GM12872 (cell line): Measurements from ENCODE around the gene ARHGEF9.

Experiments
- TF ChIP-seq, protein P1 (sequence below): IDR thresholded peaks from 3 replicates; pipeline ENCODE4 v1.5.1; 2011; ENCODE audit warnings: low read depth, mild to moderate bottlenecking, low read length, moderate library complexity; ENCODE audit not compliant: insufficient read depth

Gene ARHGEF9

DNA sequence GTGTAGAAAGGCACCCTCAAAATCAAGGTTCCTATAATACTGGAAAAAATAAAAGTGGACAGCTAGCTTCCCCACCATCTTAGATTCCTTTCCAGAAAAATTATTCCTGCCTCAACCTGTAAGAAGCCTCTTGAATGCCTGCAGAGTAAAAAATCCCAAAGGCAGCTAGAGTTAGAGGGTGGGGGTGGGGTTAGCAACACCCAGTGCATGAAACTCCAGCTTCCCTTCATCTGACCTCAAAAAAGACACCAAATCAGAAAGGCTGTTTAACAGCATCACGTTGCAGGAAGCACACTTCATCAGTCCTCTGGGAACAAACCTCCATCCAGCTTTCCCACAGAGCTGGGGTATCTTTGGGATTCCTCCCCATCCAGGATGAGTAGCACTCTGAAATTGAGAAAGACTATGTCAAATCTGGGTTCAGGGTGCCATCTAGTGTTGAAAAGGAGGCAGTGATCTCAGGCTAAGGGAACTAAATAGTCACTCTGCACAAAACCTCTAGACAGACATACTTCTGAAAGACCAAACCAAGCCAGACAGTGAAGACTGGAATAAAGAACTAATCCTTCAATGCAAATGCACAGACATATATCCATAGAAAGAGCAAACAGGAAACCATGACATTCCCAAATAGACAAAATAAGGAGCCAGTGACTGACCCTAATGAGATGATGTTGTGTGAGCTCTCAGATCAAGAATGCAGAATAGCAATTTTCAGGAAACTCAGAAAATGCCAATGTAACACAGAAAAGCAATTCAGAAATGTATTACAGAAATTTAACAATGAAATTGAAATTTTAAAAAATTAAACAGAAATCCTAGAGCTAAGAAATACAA lies 97.9 kb downstream of the ARHGEF9 start:
- TF ChIP-seq, protein P1, sequence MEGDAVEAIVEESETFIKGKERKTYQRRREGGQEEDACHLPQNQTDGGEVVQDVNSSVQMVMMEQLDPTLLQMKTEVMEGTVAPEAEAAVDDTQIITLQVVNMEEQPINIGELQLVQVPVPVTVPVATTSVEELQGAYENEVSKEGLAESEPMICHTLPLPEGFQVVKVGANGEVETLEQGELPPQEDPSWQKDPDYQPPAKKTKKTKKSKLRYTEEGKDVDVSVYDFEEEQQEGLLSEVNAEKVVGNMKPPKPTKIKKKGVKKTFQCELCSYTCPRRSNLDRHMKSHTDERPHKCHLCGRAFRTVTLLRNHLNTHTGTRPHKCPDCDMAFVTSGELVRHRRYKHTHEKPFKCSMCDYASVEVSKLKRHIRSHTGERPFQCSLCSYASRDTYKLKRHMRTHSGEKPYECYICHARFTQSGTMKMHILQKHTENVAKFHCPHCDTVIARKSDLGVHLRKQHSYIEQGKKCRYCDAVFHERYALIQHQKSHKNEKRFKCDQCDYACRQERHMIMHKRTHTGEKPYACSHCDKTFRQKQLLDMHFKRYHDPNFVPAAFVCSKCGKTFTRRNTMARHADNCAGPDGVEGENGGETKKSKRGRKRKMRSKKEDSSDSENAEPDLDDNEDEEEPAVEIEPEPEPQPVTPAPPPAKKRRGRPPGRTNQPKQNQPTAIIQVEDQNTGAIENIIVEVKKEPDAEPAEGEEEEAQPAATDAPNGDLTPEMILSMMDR: peak; percentile 70

DNA sequence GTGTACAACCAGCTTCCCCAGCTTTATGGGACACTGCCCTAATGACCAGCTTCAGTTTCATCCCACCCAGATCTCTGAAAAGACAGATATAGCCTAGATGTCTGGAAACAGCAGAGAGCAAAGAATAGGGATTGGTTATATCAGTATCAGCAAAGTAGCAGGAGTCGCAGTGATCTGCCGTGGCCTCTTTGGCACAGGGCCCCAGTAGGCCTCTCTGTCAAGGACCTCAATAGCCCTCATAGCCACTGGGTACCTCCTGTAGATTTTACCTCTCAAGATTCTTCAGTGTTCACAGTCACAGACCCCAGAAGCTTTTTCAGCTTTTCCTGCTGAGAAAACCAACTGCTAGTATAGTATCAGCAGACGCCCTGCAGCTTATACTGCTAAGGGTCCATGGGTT lies 104.6 kb downstream of the ARHGEF9 start:
- TF ChIP-seq, protein P1: no peak

DNA sequence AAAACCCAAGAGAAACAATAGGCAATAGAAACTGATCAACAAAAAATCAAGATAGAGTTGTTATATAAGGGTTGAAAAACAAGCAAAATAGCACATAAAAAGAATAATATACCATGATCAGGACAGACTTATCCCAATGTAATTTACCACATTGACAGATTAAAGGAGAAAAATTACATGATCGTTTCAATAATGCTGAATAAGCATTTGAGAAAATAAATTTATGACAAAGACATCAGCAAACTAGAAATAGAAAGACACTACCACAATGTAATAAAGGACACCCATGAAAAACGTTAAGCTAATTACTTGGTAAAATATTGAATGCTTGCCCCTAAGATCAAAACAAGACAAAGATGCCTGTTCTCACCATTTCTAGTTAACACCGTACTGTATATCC lies 105.6 kb downstream of the ARHGEF9 start:
- TF ChIP-seq, protein P1: no peak

DNA sequence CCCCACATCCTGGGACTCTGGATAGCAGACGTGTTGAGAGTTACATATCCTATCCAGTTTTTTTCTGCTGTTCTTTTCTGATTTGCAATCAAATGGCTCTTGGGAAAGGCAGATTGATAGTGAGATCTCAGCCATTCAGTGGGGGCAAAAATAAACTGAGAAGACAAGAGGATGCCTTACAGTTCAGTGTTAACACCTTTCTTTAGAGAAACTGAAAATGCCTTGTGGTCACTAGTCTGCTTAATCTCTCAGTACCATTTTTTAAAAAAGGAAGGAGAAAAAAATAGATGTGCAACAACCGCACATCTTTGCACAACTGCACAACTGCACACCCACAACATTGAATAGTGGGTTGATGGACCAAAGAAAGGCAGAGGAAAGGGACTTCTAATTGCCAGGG lies 109.3 kb downstream of the ARHGEF9 start:
- TF ChIP-seq, protein P1: no peak

DNA sequence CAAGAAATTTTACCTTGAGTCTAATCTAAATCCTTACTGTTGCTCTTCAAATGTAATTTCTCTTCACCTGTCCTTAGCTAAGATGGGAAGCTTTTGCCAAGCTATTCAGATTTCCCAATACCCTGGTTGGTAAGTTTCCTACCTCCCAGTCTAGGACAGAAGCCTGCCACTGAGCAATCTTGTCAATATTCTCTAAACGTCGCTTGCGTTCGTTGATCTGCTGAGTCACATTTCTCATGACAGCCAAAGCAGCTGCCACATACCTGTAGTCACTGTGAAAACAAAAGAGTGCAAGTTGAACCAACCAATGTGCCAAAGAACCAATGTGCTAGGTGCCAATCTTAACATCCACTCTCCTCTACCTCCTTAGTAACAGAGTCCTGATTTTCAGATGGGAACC lies 111.1 kb downstream of the ARHGEF9 start:
- TF ChIP-seq, protein P1: no peak

DNA sequence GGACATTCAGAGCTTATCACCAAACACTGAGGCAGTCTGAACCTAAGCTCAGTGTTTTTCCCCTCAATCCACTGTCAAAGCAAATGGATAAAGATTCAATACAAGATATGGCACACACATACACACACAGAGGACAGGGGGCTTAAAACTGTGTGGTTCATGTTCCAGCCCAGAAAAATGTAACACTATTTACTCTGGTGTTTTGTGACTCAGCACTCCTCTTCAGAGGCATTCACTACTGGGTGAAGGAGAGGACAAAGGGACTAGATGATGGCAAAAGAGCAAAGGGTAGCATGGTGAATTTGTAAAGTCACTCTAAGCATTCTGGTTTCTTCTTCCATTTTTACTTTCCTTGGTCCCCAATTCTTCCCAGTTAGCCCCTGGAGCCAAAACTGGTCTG lies 120.3 kb downstream of the ARHGEF9 start:
- TF ChIP-seq, protein P1: no peak

DNA sequence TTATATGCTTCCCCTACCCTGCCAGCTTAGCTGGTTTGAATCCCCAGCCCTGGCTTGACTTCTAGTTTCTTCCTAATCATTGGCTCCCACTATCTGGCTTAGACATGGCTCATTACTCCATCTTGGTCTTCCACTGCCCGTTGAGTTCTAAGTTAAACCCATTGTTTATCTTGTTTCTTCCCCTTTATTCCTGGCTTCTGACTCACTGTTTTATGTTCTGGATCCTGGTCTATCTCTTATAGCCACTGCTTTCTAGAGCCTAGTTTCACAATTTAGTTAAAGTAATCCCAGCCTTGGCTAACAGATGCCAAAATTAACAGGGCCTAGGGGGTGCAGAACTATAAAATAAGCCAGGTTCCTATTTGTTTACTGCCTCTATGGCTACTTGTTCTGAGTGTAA lies 120.9 kb downstream of the ARHGEF9 start:
- TF ChIP-seq, protein P1: no peak
